GM18498 (cell line): ENCODE results near the gene UBE2QL1.

ENCODE experiments used
- ATAC-seq: cut with Tn5 transposase; IDR thresholded peaks from one replicate; pipeline ENCODE4 v1.9.1; 2021; ENCODE audit warnings: mild to moderate bottlenecking, moderate library complexity; ENCODE audit not compliant: unreplicated experiment

UBE2QL1 gene, protein sequence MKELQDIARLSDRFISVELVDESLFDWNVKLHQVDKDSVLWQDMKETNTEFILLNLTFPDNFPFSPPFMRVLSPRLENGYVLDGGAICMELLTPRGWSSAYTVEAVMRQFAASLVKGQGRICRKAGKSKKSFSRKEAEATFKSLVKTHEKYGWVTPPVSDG

DNA sequence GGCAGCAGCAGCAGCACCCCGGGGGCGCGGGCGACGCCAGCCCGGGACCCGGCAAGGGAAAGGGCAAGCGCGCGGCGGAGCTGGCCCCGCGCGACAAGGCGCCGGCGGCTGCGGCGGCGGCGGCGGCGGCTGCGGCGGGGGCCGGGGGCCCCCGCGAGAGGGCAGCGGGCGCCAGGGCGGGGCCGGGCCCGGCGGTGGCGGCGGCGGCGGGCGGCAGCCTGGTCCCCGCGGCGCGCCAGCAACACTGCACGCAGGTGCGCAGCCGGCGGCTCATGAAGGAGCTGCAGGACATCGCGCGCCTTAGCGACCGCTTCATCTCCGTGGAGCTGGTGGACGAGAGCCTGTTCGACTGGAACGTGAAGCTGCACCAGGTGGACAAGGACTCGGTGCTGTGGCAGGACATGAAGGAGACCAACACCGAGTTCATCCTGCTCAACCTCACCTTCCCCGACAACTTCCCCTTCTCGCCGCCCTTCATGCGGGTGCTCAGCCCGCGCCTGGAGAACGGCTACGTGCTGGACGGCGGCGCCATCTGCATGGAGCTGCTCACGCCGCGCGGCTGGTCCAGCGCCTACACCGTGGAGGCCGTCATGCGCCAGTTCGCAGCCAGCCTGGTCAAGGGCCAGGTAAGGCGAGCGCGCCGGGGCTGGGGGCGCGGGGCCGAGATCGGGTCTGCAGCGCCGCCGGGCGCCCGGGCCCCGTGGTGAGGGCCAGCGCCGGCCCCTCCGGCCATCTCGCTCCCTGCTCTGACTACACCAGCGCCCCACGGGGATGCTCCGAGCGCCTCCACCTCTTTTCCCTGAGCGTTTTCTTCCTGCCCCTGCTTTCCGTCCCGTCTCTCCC, at the start of gene UBE2QL1:
Gene UBE2QL1 (plus strand): TSS at position 238 of the 843 bp plus-strand sequence. CDS start 35 bp downstream, at position 273.
- ATAC-seq: peak; percentile 69

DNA sequence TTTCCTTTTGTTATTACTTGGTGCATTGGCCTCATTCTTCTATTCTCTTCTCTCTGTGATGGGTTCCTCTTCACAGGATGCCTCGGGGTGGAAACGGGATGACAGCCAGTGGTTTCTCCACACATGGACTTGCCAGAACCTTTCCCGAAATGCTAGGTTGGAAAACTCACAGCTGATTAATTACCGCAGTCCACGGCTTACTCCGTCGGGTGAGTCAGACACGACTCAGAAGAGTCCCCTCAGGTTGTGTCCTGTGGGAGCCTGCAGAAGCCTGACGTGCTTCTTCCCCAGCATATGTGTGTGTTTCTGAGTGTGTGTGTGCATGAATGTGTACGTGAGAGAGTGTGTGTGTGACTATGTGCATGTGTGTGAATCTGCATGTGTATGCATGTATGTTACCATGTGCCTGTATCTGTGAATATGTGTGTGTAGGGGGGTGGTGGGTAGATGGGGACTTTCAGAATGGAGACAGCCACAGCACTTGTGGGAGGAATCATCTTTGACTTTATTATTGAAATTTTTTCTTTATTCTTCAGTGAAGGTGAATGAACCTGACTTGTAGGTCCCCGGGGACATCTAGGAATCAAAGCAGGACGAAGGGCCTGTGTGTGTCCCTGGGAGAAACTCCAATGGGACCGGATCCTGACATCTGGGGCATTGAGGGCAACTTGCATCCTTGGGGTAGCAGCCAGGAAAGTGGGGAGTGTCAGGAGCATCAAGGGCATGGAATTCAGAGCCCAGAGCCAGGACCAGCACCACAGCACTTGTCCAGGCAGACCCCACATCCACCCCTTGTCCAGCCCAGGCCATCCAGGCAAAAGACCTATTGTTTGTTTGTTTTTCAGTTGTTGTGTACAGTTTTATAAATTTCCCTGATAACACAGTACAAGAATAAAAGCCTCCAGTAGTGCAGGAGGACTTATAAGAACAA, 48.4 kb upstream of the UBE2QL1 start:
- no peak for ATAC-seq

DNA sequence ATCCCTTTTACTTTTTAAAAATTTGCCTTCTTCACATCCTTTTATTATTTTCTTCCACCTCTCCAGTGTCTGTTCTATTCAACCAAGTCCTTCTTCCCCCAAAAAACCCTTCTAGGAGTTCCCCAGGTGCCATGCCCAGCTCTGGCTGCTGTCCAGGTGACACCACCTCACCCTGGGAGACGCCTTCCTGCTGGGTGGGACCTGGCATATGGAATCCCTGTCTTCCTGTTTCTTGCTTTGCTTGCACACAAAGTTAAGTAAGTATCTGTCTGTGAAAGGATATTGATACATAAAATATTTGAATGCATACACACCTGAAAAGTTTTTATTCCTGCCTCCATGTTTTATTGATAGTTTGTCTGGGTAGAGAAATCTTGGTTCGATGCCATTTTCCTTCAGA, 47.2 kb upstream of the UBE2QL1 start:
- no peak for ATAC-seq

DNA sequence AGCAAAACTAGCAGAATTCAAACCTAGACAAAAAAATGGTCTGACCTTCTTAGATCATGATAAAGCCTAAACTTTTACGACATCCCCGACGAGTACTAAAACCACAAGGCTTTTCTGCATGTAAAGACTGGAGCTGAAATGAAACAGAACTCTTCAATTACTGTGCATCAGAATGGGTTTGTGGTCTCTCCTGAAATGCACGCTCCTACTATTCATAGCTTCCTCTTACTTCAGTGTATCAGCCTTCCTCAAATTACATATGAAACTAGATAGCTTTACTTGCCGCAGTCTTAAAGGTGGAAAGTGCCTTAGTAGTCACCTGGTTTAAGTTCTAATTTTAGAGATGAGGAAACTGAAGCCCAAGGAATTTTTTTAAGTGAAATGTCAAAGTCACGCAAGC, 45.7 kb upstream of the UBE2QL1 start:
- ATAC-seq: no peak

DNA sequence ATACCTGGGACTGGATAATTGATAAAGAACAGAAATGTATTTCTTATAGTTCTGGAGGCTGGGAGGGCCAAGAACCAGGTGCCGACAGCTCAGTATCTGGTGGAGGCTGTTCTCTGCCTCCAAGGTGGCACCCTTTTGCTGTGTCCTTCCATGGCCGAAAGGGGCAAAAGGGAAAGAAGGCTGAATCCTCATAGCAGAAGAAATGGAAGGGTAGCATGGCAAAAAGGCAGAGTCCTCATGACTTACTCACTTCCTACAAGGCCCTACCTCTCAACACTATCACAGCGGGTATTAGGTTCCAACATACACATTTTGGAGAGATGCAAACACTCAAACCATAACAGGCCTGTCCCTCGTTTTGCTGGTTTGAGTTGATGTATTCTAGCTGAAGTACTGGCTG, 45.2 kb upstream of the UBE2QL1 start:
- no peak for ATAC-seq

DNA sequence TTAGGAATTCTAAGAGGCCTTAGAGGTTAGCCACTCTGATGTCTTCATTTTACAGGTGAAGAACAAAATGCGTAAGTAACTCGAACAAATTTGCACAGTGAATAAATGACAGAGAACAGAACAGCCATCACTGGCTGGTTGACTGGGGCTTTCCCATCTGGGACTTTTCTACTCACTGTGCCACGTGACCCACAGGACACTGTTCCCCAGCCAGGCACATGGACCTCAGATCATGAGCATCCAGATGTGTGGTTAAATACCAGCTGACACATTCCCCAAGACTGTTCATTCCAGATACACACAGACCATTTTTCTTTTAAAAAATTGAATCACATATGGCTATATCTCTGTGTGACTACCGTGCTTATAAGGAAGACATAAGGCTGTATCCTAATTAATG, 44.5 kb upstream of the UBE2QL1 start:
- ATAC-seq: no peak

DNA sequence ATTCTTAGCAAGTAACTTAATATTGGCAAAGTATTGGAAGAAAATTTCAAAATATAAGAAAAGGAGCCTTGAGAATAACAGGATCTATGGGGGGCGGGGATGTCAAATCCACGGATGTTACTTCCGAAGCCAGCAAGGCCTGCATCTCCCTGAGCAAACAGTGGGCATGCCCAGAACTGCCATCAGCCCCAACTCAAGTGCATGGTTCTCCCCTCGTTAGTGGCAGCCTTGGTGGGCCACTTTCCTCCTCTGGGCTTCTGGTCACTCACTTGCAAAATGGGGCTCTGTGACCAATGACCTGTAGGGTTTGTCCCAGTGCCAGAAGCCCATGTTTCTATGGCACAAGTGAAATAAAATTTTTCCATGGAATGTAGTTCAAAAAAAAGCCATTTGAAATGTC, 43.1 kb upstream of the UBE2QL1 start:
- no peak for ATAC-seq

DNA sequence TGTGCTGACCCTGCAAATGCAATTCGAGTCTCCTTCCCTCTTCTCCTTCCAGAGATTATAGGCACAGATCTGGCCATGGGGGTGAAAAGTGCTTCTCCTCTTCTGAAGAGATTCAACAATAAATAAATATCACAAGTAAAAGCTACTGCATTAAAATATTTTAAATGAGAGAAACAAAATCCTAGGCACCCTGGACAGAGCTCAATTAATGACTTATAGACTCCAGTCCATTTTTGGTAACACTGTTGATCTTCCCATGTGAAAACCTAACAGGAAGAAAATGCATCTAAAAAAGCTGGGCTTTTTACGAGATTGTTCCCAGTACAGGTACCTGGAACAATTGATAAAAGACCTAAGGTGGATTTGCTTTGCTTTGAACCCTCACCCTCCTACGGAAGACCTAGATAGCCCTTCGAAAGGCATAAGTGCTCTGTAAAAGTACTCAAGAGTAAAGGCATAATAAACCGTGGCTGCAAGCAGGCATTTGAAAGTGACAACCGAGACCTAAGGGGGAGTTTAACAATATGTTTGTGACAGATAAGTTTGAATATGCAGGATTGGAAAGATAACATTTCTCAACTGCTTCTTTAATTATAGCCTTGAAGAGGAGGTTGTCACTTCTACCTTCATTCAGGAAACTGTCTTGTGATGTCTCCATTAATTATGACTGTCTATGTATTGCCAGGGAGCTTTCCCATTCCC, 41.0 kb upstream of the UBE2QL1 start:
- no peak for ATAC-seq

DNA sequence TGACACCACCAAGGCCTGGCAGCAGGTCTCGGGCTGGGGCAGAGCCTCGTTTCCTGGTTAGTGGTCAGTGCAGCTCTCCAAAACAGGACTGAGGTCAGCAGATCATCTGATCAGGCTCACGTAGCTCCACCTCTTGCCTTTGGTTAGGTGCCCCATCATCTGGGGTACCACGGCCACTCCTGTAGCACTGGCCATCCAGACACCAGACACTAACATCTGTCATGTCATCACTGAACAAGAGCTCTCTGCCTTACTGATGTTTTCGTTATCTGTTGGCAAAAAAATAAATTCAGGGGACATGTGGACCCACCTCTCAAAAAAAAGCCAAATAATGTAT, 40.4 kb upstream of the UBE2QL1 start:
- no peak for ATAC-seq

DNA sequence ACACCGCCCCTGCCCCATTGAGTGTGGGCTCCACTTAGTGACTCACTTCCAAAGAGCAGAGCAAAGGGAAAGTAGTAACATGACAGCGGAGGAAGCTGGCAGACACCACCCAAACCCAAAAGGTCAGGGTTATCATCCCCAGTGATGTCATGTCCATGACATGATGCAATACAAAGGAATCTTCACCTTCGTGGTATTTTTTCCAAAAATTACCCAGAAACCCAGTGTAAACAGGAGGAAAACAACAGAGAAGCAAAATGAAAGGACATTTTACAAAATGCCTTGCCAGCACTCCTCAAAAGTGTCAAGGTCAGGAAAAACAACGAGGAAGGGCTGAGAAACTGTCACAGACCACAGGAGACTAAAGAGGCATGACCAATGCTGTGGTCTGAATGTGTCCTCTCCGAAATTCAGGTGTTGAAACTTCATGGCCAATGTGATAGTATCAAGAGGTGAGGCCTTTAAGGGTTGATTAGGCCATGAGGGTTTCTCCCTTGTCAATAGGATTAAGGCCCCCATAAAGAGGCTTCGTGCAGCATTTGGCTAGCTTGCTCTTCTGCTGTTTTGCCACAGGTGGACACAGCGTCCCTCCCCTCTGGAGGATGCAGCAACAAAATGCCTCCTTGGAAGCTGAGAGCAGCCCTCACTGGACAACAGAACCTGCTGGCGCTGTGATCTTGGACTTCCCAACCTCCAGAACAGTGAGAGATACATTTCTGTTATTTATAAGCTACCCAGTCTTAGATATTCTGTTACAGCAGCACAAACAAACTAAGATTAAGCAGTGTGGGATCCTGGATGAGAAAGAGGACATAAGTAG, 39.8 kb upstream of the UBE2QL1 start:
- no peak for ATAC-seq

DNA sequence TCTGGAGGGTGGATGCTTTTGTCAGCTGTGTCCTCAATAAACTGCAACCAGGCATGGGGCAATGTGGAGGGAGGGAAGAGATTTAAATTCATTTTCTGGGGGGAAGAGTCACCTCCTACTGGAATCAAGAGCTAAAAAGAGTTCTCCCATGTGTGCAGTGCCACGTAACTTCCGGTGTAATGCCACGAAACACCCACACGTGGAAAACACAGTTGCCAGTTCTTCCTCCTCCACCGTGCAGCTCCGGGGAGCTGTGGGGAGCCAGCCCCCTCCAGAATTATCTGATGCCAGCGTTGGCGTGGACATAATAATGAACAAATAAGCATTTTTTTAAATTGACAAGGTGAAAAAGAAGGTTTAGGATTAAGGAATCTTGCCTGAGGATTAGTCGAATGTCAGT, 38.2 kb upstream of the UBE2QL1 start:
- no peak for ATAC-seq

DNA sequence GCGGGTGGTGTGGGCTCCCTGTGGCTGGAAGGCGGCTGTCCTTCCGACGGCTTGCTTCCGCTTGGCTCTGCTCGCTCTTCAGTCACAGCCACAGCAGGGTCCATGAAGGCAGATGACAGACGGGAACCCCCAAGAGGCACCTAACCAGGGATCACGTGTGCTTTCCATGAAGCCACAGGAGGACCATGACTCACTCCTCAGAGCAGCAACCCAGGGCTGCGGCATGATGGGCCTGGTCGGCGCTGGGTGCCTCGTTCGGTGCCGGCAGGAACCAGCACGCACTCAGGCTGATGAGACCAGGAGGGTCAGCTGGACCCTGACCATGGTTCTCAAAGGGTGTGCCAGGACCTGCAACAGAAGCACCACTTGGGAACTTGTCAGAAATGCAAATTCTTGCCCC, 37.5 kb upstream of the UBE2QL1 start:
- no peak for ATAC-seq

DNA sequence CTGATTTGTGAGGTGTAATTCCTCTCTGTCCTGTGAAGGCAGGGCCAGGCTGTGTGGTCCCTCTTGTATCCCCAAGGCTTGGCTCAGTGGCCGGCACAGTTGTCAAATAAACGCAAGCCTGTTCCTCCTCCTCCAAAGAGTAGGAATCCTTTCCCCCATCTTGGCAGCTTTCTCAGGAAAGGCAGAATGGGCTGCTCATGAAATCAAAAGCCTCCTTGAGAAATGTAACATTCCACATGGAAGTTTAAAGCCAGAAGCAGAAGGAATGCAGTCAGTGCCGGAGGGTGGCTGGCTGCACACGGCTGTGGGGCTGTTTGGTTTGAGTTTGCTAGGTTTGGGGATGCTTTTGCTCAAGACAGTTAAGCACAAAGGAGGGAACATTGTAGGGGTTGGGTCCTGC, 35.8 kb upstream of the UBE2QL1 start:
- ATAC-seq: no peak

DNA sequence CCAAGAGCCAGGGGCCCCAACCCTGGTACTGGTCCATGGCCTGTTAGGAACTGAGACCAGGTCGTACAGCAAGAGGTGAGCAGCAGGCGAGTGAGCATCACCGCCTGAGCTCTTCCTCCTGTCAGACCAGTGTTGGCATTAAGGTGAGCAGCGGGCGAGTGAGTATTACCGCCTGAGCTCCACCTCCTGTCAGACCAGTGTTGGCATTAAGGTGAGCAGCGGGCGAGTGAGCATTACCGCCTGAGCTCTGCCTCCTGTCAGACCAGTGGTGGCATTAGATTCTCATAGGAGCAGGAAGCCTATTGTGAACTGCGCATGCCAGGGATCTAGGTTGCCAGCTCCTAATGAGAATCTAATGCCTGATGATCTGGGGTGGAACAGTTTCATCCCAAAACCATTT, 31.0 kb upstream of the UBE2QL1 start:
- no peak for ATAC-seq

DNA sequence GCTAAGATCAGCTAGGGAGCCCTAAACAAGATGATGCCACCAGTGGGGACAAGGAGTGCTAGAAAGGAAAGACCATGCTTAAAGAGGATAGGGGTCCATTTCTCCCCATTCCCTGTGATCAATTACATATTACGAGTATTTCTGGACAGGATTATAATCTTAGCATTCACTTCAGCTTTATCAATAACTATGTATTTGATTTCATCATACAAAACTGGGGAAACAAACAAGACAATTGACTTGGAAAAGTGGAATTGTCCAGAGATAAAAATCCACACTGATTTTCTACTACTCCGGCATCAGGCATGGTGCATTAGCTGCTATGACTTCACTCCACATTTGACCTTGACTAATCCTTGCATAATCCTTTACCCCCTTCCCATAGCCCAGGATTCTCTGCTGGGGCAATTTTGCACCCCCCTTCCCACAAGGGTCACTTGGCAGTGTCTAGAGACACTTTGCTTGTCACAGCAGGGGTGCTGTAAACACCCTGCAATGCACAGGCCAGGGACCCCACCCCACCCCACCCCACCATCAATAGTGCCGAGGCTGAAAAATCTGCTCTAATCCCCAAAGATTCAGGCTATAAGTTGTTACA, 29.9 kb upstream of the UBE2QL1 start:
- ATAC-seq: no peak

DNA sequence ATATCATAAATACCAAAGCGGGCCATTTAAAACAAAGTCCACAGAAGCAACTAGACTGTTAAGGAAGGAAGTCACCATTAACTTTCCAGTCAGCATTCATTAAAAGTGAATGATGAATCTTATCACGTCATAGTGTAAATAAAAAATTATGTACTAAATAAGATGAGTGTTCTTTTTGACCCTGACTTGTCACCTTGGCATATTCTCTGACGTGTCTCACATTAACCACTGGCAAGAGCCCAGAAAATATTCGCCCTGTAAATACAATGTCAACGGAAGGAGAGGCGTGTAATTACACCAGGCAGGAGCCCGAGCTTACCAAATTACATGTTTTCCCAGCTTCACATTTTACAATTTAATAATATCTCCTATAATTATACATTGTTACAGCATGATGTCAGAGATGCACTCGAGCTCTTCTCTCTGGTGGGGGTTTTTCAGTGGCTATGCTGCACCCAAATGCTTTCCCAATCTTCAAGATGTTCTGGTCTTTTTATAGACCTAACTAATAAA, 29.3 kb upstream of the UBE2QL1 start:
- ATAC-seq: no peak

DNA sequence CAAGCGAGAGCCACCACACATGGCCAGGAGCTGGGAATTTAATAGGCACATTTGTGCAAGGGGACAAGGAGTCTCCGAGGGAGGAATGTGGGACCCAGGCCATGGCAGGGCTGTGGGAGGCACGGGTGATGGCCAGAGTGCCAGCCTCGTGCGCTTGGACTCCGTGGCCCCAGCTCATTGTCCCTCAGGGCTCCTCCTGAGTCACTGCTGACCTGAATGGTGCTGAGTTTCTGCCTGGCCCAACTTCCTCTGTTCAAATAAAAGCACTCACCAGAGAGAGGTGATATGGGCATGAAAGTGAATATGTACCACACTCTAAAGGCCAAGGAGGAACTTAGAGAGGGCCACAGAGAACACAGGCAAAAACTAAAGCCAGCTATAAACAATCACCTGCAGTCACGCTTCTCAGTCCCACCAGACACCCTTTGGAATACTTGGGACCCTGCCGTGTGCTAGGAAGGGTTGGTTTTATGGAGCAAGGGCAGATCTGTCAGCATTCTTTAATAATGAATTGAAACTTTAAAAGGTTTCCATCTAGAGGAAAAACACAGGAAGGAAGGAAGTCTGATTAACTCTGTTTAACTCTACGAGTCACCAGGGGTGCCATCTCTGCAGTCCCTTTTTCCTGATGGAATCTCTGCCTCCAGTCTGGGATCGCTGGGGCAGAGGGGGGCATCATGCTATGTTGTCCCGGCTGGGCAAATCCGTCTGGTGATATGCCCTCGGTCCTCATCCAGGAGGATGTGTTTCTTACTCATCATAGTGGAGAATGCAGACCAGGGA, 25.1 kb upstream of the UBE2QL1 start:
- no peak for ATAC-seq

DNA sequence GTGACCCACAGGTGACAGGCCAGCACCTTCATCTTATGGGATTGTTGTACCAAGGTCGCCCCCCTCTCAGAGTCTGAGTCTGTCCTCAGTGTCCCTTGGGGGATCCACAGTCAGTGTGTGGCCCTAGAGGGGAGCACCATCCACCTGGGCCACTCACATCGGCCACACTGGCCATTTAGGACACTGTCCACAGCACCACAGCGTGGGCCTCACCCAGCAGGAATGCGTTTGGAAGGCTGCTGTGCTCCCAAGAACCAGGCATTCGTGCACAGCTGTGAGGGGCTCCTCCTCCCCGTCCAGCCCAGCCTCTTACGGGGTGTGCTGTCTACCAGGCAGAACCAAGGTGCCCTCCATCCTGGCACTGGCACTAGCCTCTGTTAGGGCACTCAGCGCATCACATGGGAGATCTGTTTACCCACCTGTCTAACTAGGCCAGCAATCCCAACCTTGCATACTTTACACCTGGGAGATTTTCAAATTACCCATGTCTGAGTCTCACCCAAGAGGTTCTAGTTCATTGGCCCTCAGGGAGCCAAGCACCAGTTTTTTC, 24.5 kb upstream of the UBE2QL1 start:
- no peak for ATAC-seq

DNA sequence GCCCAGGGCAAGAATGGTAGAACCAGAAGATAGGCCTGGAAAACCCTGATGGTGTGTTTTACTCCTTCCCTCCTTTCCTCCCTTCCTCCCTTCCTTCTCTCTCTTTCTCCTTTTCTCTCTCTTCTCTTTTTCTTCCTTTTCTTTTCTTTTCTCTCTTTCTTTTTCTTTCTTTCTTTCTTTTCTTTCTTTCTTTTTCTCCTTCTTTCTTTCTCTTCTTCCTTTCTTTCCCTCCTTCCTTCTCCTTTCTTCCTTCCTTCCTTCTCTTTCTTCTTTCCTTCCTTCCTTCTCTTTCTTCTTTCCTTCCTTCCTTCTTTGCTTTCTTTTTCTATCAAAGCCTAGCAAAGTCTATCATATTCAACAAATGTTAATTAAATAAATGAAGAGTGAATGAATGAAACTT, 24.0 kb upstream of the UBE2QL1 start:
- no peak for ATAC-seq
